Lower lobe of right lung (tissue), 2 donors: ENCODE data around the gene REEP1. TPM values are rescaled to one million over a fixed set of nuclear protein-coding genes. Genes with fewer than 3 reads are reported as not detected.

Source experiments
- ATAC-seq, 2 donors: fragments of 200-7000 bp; cut with Tn5 transposase; one replicate each; pipeline ENCODE4 v1.9.1; 2020 to 2022; ENCODE audit warnings: mild to moderate bottlenecking in 2 of 2, moderate library complexity in 2 of 2
- DNase-seq: peaks from one replicate; pipeline ENCODE4 v3.0.0-alpha.2; 2020
- H3K27ac ChIP-seq: fragments of 200-600 bp; one replicate; pipeline ENCODE4 v1.8.0; 2022
- H3K27me3 ChIP-seq: fragments of 200-600 bp; one replicate; pipeline ENCODE4 v1.8.0; 2022; ENCODE audit warnings: low read depth
- H3K36me3 ChIP-seq: fragments of 200-600 bp; one replicate; pipeline ENCODE4 v1.8.0; 2022; ENCODE audit warnings: mild to moderate bottlenecking
- H3K4me1 ChIP-seq: fragments of 200-600 bp; one replicate; pipeline ENCODE4 v1.8.0; 2022
- H3K4me3 ChIP-seq: fragments of 200-600 bp; one replicate; pipeline ENCODE4 v1.8.0; 2022; ENCODE audit warnings: mild to moderate bottlenecking
- H3K9me3 ChIP-seq: fragments of 200-600 bp; one replicate; pipeline ENCODE4 v1.8.0; 2022
- intact Hi-C: fragments of 100-400 bp; cut with DNase I; formaldehyde crosslinking; loops from one replicate; pipeline ENCODE4 v1.11.0; 2022
- total RNA-seq: library from RNA; stranded (reverse); fragmentation: NEBNext Ultra II Directional; extraction: Animal tissue kit (Norgen Biotek cat#: 25700); gene quantifications from one replicate; pipeline ENCODE4 v1.2.1, GENCODE V29; 2021
- TF ChIP-seq, protein P1 (sequence below): fragments of 200-600 bp; IDR thresholded peaks from one replicate; pipeline ENCODE4 v1.8.0; 2022; ENCODE audit warnings: antibody characterized with exemption, mild to moderate bottlenecking
- donor health status: DM: no; HTN: yes; CAD: no; lungs with severe emphysema.

The REEP1 gene
- total RNA-seq, 1 donor from 2014 or later: 6.9 TPM

DNA sequence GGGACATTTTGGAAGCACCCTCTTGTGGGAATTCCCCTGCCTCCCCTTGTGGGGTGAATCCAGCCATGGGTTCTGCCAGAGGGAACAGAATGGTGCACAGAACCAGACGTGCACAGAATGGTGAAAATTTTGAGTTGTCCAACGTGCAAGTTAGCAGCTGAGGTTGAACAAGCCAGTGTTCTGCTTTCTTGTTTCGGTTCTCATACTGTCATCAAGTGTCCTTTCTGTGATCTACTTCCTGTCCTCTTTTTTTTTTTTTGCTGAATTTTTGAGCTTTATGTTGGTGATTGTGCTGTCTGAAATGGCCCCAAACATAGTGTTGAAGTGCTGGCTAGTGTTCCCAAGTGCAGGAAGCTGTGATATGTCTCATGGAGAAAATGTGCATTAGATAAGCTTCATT is 21.5 kb upstream of the REEP1 start:
- Histone ChIP-seq H3K36me3 (no peaks in the 10 kb centered on the region), H3K4me3 (no peak overlapping the region), H3K4me1 (no peaks in the 10 kb centered on the region), H3K9me3 (no peaks in the 10 kb centered on the region), H3K27me3 (no peaks in the 10 kb centered on the region), H3K27ac (no peak overlapping the region)
- ATAC-seq (no peak), DNase-seq (no peak)
- TF ChIP-seq, protein P1, sequence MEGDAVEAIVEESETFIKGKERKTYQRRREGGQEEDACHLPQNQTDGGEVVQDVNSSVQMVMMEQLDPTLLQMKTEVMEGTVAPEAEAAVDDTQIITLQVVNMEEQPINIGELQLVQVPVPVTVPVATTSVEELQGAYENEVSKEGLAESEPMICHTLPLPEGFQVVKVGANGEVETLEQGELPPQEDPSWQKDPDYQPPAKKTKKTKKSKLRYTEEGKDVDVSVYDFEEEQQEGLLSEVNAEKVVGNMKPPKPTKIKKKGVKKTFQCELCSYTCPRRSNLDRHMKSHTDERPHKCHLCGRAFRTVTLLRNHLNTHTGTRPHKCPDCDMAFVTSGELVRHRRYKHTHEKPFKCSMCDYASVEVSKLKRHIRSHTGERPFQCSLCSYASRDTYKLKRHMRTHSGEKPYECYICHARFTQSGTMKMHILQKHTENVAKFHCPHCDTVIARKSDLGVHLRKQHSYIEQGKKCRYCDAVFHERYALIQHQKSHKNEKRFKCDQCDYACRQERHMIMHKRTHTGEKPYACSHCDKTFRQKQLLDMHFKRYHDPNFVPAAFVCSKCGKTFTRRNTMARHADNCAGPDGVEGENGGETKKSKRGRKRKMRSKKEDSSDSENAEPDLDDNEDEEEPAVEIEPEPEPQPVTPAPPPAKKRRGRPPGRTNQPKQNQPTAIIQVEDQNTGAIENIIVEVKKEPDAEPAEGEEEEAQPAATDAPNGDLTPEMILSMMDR: no peak
- intact Hi-C loops: no loop called here

DNA sequence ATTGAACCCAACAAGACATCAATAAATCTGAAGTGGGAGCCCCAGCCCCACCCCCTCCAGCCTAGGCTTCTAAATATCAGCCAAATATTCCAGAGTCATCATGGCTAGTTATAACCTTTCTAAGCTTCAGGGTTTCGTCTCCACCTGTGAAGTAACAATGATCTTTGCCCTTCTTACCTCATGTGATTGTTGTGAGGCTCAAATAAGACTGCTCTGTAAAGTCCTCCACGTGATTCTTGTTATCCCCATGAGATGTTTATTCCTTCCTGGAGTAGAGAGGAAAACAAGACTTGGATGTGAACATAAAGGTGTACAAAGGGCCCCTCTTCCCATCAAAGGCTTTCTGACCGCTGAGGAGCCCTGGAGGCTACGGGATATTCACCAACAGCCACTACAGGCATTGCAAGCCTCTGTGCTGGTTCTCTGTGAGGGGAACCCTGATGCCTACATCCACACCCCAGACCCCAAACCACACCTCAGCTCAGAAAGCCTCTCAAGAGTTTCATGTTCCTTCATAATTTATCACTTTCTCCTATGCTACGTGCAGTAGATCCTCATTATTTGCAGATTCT is 20.1 kb upstream of the REEP1 start:
- Histone ChIP-seq H3K27ac (no peak overlapping the region), H3K4me1 (no peaks in the 10 kb centered on the region), H3K9me3 (no peaks in the 10 kb centered on the region), H3K36me3 (no peaks in the 10 kb centered on the region), H3K27me3 (no peaks in the 10 kb centered on the region), H3K4me3 (no peak overlapping the region)
- DNase-seq (no peak), ATAC-seq (no peak)
- TF ChIP-seq, protein P1: no peak
- intact Hi-C loops: no loop called here

DNA sequence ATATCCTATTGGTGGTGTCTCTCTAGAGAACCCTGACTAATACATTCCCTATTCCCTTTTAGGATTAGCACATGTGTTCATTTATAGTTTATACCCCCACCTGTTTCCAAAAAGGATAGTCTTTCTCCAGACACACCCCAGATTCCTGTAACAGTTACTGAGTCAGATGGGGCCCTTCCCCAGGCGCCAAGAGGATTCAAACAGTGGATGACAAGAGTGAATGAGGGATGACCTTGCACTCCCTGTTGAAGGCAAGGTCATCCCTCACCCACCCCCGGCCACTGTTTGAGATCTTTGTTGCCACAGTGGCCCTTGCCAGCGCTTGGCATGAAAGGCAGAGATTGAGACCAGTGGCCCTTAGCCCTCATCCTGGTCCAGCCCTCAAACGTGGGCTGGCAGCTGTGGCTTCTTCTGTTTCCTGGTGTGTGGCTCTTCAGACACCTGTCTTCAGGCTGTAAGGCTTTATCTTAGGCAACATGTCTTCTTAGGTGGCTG is 15.3 kb upstream of the REEP1 start:
- Histone ChIP-seq H3K27me3 (no peaks in the 10 kb centered on the region), H3K4me1 (no peaks in the 10 kb centered on the region), H3K27ac (no peak overlapping the region), H3K4me3 (no peak overlapping the region), H3K36me3 (no peaks in the 10 kb centered on the region), H3K9me3 (no peaks in the 10 kb centered on the region)
- intact Hi-C loops: no loop called here
- DNase-seq: no peak
- TF ChIP-seq, protein P1: no peak
- ATAC-seq: no peak

DNA sequence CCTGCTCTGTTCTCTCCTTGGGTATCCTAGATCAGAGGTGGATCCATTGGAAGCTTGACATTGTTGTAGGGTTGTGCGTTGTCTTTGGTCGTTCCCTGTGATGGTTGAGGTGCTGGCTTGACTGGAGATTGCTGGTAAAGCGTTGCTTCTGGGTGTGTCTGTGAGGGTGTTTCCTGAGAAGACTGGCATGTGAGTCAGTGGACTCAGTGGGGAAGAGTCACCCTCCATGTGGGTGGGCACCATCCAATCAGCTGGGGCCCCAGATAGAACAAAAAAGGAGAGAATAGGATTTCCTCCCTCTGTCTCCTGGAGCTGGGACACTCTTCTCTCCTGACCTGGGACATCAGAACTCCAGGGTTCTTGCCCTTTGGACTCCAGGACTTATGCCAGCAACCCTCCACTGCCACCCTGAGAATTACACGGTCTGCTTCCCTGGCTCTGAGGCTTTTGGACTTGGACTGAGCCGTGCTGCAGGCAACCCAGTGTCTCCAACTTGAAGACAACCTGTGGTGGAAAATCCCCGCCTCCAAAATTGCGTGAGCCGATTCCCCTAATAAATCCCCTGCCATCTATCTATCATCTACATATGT is 14.8 kb upstream of the REEP1 start:
- TF ChIP-seq, protein P1: no peak
- no peak overlapping the region for H3K27ac ChIP-seq
- no peaks in the 10 kb centered on the region for H3K9me3 ChIP-seq
- H3K36me3 ChIP-seq: no peaks in the 10 kb centered on the region
- H3K27me3 ChIP-seq: no peaks in the 10 kb centered on the region
- no peak overlapping the region for H3K4me3 ChIP-seq
- DNase-seq (no peak), ATAC-seq (no peak)
- intact Hi-C loops: no loop called here
- no peaks in the 10 kb centered on the region for H3K4me1 ChIP-seq

DNA sequence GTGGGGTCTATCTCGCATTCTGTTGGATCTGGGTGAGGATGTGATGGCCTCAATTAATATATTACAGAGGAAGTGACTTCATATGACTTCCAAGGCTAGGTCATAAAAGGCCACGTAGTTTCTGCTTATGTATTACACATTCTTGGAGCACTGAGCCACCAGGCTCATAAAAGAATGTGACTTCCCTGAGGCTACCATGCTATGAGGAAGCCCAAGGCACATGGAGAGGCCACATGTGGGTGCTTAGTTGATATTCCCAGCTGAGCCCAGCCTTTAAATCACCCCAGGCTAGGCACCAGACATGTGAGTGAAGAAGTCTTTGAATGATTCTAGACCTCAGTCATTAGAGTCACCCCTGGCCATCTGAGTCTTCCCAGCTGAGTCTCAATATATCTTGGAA is 13.3 kb upstream of the REEP1 start:
- Histone ChIP-seq H3K27ac (no peak overlapping the region), H3K4me1 (no peaks in the 10 kb centered on the region), H3K27me3 (no peaks in the 10 kb centered on the region), H3K4me3 (no peak overlapping the region), H3K36me3 (no peaks in the 10 kb centered on the region), H3K9me3 (no peaks in the 10 kb centered on the region)
- intact Hi-C loops: no loop called here
- ATAC-seq (no peak), DNase-seq (no peak)
- TF ChIP-seq, protein P1: no peak
